Measurements from ENCODE around the gene ANKHD1. TPM values are rescaled to one million over a fixed set of nuclear protein-coding genes. Genes with fewer than 3 reads are reported as not detected.

ANKHD1 gene
- total and polyA plus RNA-seq, 4 donors, result 33.2 to 116 (median 60.1) TPM

GRCh38 chr5:140551872-140552271 lies 150.2 kb downstream of the ANKHD1 start:
- no peak overlapping the region for H3K27ac ChIP-seq (ENCODE audit: low read depth in 1 of 2, low read length in 2 of 2)
- TF ChIP-seq ZBTB33 (IDR thresholded peaks at IDR 0.05), result no peak
- TF ChIP-seq NR2F2 (IDR thresholded peaks at IDR 0.05), result no peak
- no peak for TF ChIP-seq RXRA (IDR thresholded peaks at IDR 0.05)
- no peak overlapping the region for H3K4me3 ChIP-seq (ENCODE audit: low read depth in 1 of 3, low read length in 3 of 3)
- no peaks in the 10 kb centered on the region for H3K9me3 ChIP-seq (ENCODE audit: control insufficient read depth in 4 of 4, low read length in 3 of 4)
- no peak for DNase-seq (ENCODE audit: low spot score)
- H3K4me1 ChIP-seq (ENCODE audit: control insufficient read depth in 4 of 4, insufficient read depth in 4 of 4, low read length in 3 of 4), result peaks cover 4 to 42% (median 35%) of the 10 kb centered on the region in 4 donors
- no peak overlapping the region for H3K9ac ChIP-seq (ENCODE audit: low read depth in 1 of 2, low read length in 2 of 2)
- H3K36me3 ChIP-seq (ENCODE audit: control insufficient read depth in 4 of 4, insufficient read depth in 3 of 4, low read depth in 1 of 4, low read length in 3 of 4), result peaks cover 0 to 18% (median 15%) of the 10 kb centered on the region in 4 donors
- H3K27me3 ChIP-seq (ENCODE audit: control insufficient read depth in 4 of 4, insufficient read depth in 4 of 4, low read length in 3 of 4), result no peaks in the 10 kb centered on the region
- 89% methylated on average over 4 of the region's 4 CpGs for WGBS

- Histone ChIP-seq H3K36me3 (ENCODE audit: control insufficient read depth in 4 of 4, insufficient read depth in 3 of 4, low read depth in 1 of 4, low read length in 3 of 4) (peaks cover 0 to 18% (median 15%) of the 10 kb centered on the region in 4 donors), H3K4me1 (ENCODE audit: control insufficient read depth in 4 of 4, insufficient read depth in 4 of 4, low read length in 3 of 4) (peaks cover 5 to 39% (median 36%) of the 10 kb centered on the region in 4 donors), H3K27me3 (ENCODE audit: control insufficient read depth in 4 of 4, insufficient read depth in 4 of 4, low read length in 3 of 4) (no peaks in the 10 kb centered on the region), H3K4me3 (ENCODE audit: low read depth in 1 of 3, low read length in 3 of 3) (no peak overlapping the region), H3K9me3 (ENCODE audit: control insufficient read depth in 4 of 4, low read length in 3 of 4) (no peaks in the 10 kb centered on the region), H3K9ac (ENCODE audit: low read depth in 1 of 2, low read length in 2 of 2) (no peak overlapping the region), H3K27ac (ENCODE audit: low read depth in 1 of 2, low read length in 2 of 2) (peak overlapping the region in 1 of 2 donors; percentile 30)
- DNase-seq (ENCODE audit: low spot score), result no peak
- no peak for TF ChIP-seq FOXA1 (IDR thresholded peaks at IDR 0.05)
- no peak for TF ChIP-seq ZBTB33 (IDR thresholded peaks at IDR 0.05)
- TF ChIP-seq ATF3 (IDR thresholded peaks at IDR 0.05), result no peak
- TF ChIP-seq REST (IDR thresholded peaks at IDR 0.05), result no peak
- TF ChIP-seq HNF4G (IDR thresholded peaks at IDR 0.05), result no peak
- no peak for TF ChIP-seq GABPA (IDR thresholded peaks at IDR 0.05 in 1 of 2, conservative IDR thresholded peaks at IDR 0.05 in 1 of 2)
- TF ChIP-seq HNF4A (conservative IDR thresholded peaks at IDR 0.05), result no peak
- no peak for TF ChIP-seq EGR1 (IDR thresholded peaks at IDR 0.05; ENCODE audit: low read depth in 2 of 2)
- no peak for TF ChIP-seq CTCF (IDR thresholded peaks at IDR 0.05; ENCODE audit: low read depth, low read length, missing input control)
- WGBS, result 81% methylated on average over 2 of the region's 2 CpGs
Observed at GRCh38 chr5:140553657-140554056, 152.0 kb downstream of the ANKHD1 start.
